Stimulated activated naive CD8-positive, alpha-beta T cell treated with anti-CD3 and anti-CD28 coated beads, Interleukin-15, amount 100 ng/mL, for 72 hours (primary cell): ENCODE measurements around the gene SEMA4B.
"Not testable (repeated sequence)": the region's sequence is repeated elsewhere in the genome, so short reads cannot be mapped to it uniquely, and the experiment has no call there.

Source experiments
- ATAC-seq: fragments of 150-1000 bp; cut with Tn5 transposase; 2 replicates; pipeline ENCODE4 v1.10.0; 2021; ENCODE audit warnings: mild to moderate bottlenecking, moderate library complexity
- DNase-seq, 2 donors: peaks; one replicate each; pipeline ENCODE4 v3.0.0; 2021 to 2022
- H3K27ac Mint-ChIP-seq, 2 donors: one replicate each; pipeline ENCODE4 v1.8.0; 2022; ENCODE audit warnings: mild to moderate bottlenecking in 2 of 2, mixed read lengths in 2 of 2, moderate library complexity in 2 of 2
- H3K27me3 Mint-ChIP-seq: one replicate; pipeline ENCODE4 v1.8.0; 2022; ENCODE audit warnings: mixed read lengths
- H3K4me1 Mint-ChIP-seq: one replicate; pipeline ENCODE4 v1.8.0; 2022; ENCODE audit warnings: mild to moderate bottlenecking, mixed read lengths
- H3K4me3 Mint-ChIP-seq, 2 donors: one replicate each; pipeline ENCODE4 v1.8.0; 2022; ENCODE audit warnings: mild to moderate bottlenecking in 2 of 2, mixed read lengths in 2 of 2, moderate library complexity in 1 of 2
- H3K9me3 Mint-ChIP-seq, 2 donors: one replicate each; pipeline ENCODE4 v1.8.0; 2022; ENCODE audit warnings: mixed read lengths in 2 of 2

Gene SEMA4B

GRCh38 chr15:90243943-90244639, 43.0 kb downstream of the SEMA4B start:
- Mint-ChIP-seq H3K27ac (no peak overlapping the region), H3K27me3 (no peaks in the 10 kb centered on the region), H3K4me1 (peaks cover 9% of the 10 kb centered on the region), H3K4me3 (no peak overlapping the region), H3K9me3 (no peaks in the 10 kb centered on the region)
- DNase-seq: no peak
- no peak for ATAC-seq

- peak overlapping the region in 1 of 2 donors; percentile 61 for H3K27ac Mint-ChIP-seq
- H3K4me1 Mint-ChIP-seq: peaks cover 19% of the 10 kb centered on the region
- no peak for DNase-seq
Measured at GRCh38 chr15:90248789-90249202, 47.7 kb downstream of the SEMA4B start.

GRCh38 chr15:90249203-90249863, 48.2 kb downstream of the SEMA4B start, which contains the start of gene TTLL13:
Gene TTLL13 (plus strand): TSS chr15:90249556. CDS start chr15:90250631, 1,075 bp downstream.
- DNase-seq: peak; percentile 70 to 82
- Mint-ChIP-seq H3K9me3 (no peaks in the 10 kb centered on the region), H3K4me3 (peak within 1 kb of the TSS; percentile 74 to 83), H3K4me1 (peaks cover 19% of the 10 kb centered on the region), H3K27me3 (no peaks in the 10 kb centered on the region), H3K27ac (peak within 1 kb of the TSS in 1 of 2 donors; percentile 61)
- peak; percentile 90 for ATAC-seq

More at GRCh38 chr15:90248789-90249202, 47.7 kb downstream of the SEMA4B start:
- peak; percentile 33 for ATAC-seq
- Mint-ChIP-seq H3K27me3 (no peaks in the 10 kb centered on the region), H3K9me3 (no peaks in the 10 kb centered on the region), H3K4me3 (peak overlapping the region; percentile 74 to 83)

GRCh38 chr15:90257776-90258175, 56.6 kb downstream of the SEMA4B start:
- H3K27ac Mint-ChIP-seq: no peak overlapping the region
- H3K4me1 Mint-ChIP-seq: no peaks in the 10 kb centered on the region
- DNase-seq: no peak
- no peaks in the 10 kb centered on the region for H3K27me3 Mint-ChIP-seq
- H3K9me3 Mint-ChIP-seq: no peaks in the 10 kb centered on the region
- no peak for ATAC-seq
- no peak overlapping the region for H3K4me3 Mint-ChIP-seq

GRCh38 chr15:90259524-90259923, 58.4 kb downstream of the SEMA4B start:
- Mint-ChIP-seq H3K9me3 (no peaks in the 10 kb centered on the region), H3K4me3 (no peak overlapping the region), H3K27ac (no peak overlapping the region), H3K27me3 (no peaks in the 10 kb centered on the region), H3K4me1 (peaks cover 9% of the 10 kb centered on the region)
- ATAC-seq (peak; percentile 55), DNase-seq (no peak)

- not testable (repeated sequence) for H3K9me3 Mint-ChIP-seq, H3K4me3 Mint-ChIP-seq, DNase-seq, H3K27me3 Mint-ChIP-seq, ATAC-seq, H3K27ac Mint-ChIP-seq
- peaks cover 11% of the 10 kb centered on the region for H3K4me1 Mint-ChIP-seq
Measured at GRCh38 chr15:90260731-90261130, 59.6 kb downstream of the SEMA4B start.

- no peaks in the 10 kb centered on the region for H3K9me3 Mint-ChIP-seq
- ATAC-seq: no peak
- no peak overlapping the region for H3K27ac Mint-ChIP-seq
- no peak overlapping the region for H3K4me3 Mint-ChIP-seq
- H3K27me3 Mint-ChIP-seq: no peaks in the 10 kb centered on the region
- H3K4me1 Mint-ChIP-seq: peaks cover 13% of the 10 kb centered on the region
- no peak for DNase-seq
Measured at GRCh38 chr15:90261811-90262210, 60.7 kb downstream of the SEMA4B start.

GRCh38 chr15:90262426-90262825, 61.3 kb downstream of the SEMA4B start:
- Mint-ChIP-seq H3K4me3 (no peak overlapping the region), H3K27ac (peak overlapping the region in 1 of 2 donors; percentile 64), H3K9me3 (no peaks in the 10 kb centered on the region), H3K4me1 (peaks cover 19% of the 10 kb centered on the region), H3K27me3 (no peaks in the 10 kb centered on the region)
- ATAC-seq (no peak), DNase-seq (no peak)

- H3K4me1 Mint-ChIP-seq: peaks cover 39% of the 10 kb centered on the region
- peak overlapping the region; percentile 95 to 98 for H3K27ac Mint-ChIP-seq
- no peak for DNase-seq
- peak; percentile 41 for ATAC-seq
- no peaks in the 10 kb centered on the region for H3K27me3 Mint-ChIP-seq
- peak overlapping the region; percentile 95 to 99 for H3K4me3 Mint-ChIP-seq
- H3K9me3 Mint-ChIP-seq: no peaks in the 10 kb centered on the region
Measured at GRCh38 chr15:90264671-90265070, 63.5 kb downstream of the SEMA4B start.

GRCh38 chr15:90265271-90266060, 64.3 kb downstream of the SEMA4B start, which contains the start of gene NGRN:
Gene NGRN (plus strand): TSS chr15:90265672. CDS start chr15:90265713, 41 bp downstream.
- Mint-ChIP-seq H3K27ac (peak within 1 kb of the TSS; percentile 95 to 98), H3K27me3 (no peaks in the 10 kb centered on the region), H3K4me1 (peaks cover 47% of the 10 kb centered on the region), H3K9me3 (no peaks in the 10 kb centered on the region), H3K4me3 (peak within 1 kb of the TSS; percentile 95 to 99)
- peak; percentile 94 for ATAC-seq
- peak; percentile 88 to 89 for DNase-seq

- DNase-seq: peak in 1 of 2 donors; percentile 42
- H3K4me1 Mint-ChIP-seq: peaks cover 53% of the 10 kb centered on the region
- peak; percentile 41 for ATAC-seq
- peak overlapping the region; percentile 95 to 98 for H3K27ac Mint-ChIP-seq
- H3K27me3 Mint-ChIP-seq: no peaks in the 10 kb centered on the region
- peak overlapping the region; percentile 95 to 99 for H3K4me3 Mint-ChIP-seq
- H3K9me3 Mint-ChIP-seq: no peaks in the 10 kb centered on the region
Measured at GRCh38 chr15:90266061-90266431, 64.9 kb downstream of the SEMA4B start.

GRCh38 chr15:90266485-90266884, 65.4 kb downstream of the SEMA4B start:
- no peaks in the 10 kb centered on the region for H3K27me3 Mint-ChIP-seq
- peaks cover 57% of the 10 kb centered on the region for H3K4me1 Mint-ChIP-seq
- DNase-seq: no peak
- H3K4me3 Mint-ChIP-seq: peak overlapping the region; percentile 95 to 99
- ATAC-seq: no peak
- peak overlapping the region; percentile 95 to 98 for H3K27ac Mint-ChIP-seq
- H3K9me3 Mint-ChIP-seq: no peaks in the 10 kb centered on the region

GRCh38 chr15:90268415-90268814, 67.3 kb downstream of the SEMA4B start:
- Mint-ChIP-seq H3K27me3 (no peaks in the 10 kb centered on the region), H3K27ac (peak overlapping the region; percentile 6 to 77), H3K4me3 (peak overlapping the region; percentile 81 to 95), H3K9me3 (no peaks in the 10 kb centered on the region), H3K4me1 (peaks cover 71% of the 10 kb centered on the region)
- DNase-seq (no peak), ATAC-seq (no peak)

- H3K9me3 Mint-ChIP-seq: no peaks in the 10 kb centered on the region
- no peak for DNase-seq
- H3K27ac Mint-ChIP-seq: peak overlapping the region; percentile 79 to 86
- peak overlapping the region in 1 of 2 donors; percentile 13 for H3K4me3 Mint-ChIP-seq
- no peaks in the 10 kb centered on the region for H3K27me3 Mint-ChIP-seq
- peaks cover 60% of the 10 kb centered on the region for H3K4me1 Mint-ChIP-seq
- ATAC-seq: no peak
Measured at GRCh38 chr15:90270502-90271150, 69.5 kb downstream of the SEMA4B start.
